GM19023 (cell line): Measurements from ENCODE around the gene ITGA3.
"Not testable (repeated sequence)": the region's sequence is repeated elsewhere in the genome, so short reads cannot be mapped to it uniquely, and the experiment has no call there.

Experiments
- ATAC-seq: cut with Tn5 transposase; IDR thresholded peaks from one replicate; pipeline ENCODE4 v1.9.1; 2021; ENCODE audit warnings: mild to moderate bottlenecking, moderate library complexity; ENCODE audit not compliant: unreplicated experiment

ITGA3 gene

DNA sequence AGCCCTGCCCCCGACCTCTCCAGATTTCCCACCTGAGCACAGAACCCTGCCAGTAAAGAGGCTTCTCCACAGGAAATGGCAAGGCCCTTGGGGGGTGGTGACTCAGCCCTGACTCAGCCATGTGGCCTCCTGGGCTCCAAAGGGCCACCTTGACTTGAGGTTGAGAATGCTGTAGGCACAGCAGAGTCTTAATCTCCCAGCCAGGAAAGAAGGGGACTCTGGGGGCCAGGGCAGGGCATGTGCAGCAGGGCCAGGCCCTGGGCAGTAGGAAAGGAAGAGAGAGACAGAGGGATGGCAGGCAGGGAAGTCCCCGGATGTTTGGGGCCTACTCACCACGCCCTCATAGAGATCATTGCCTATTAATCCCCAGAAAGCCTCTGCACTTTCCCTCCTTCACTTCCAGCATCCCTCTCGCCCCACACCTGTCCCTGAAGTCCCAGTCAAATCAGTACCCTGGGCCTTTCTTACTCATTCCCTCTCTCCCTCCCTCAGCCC, 4.8 kb upstream of the ITGA3 start:
- no peak for ATAC-seq

- no peak for ATAC-seq
Measured at GRCh38 chr17:50051606-50052005, 4.3 kb upstream of the ITGA3 start.

GRCh38 chr17:50052241-50052796, 3.6 kb upstream of the ITGA3 start:
- no peak for ATAC-seq

DNA sequence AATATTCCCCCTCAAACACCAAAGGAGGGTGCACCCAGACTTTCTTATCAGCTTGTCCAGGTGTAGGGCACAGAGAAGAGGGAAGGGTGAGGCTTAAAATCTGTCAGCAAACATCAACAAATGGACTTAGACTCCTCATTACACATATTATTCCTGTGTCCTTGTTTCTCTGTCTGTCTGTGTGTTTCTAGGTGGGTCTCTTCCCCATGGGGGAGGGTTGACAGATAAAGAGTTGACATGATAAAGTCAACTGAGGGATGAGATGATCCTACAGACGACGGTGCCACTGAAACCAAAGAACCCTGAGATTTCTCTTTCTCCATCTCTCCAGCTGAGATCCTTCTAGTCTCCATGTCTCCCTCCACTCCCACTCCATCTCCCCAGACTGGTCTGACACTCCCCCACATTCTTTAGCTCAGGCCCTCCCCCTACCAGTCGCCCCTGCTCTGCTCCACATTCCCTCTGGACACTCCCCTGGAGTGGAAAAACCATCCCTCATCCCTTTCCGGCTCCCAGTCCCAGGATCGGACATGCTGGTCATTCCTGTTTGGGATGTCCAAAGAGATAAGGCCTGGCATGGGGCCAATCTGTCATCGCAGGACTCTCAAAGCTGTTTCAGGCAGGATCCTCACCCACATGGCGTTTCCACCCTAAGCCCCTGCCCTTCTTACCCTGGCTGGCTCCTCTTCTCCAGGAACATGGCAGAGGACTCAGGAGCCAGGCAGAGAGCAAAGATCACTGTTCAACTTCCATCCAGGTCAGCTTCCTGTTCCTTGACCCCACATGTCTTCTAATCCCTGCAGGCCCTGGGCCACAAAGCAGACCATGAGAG, 2.9 kb upstream of the ITGA3 start:
- no peak for ATAC-seq

DNA sequence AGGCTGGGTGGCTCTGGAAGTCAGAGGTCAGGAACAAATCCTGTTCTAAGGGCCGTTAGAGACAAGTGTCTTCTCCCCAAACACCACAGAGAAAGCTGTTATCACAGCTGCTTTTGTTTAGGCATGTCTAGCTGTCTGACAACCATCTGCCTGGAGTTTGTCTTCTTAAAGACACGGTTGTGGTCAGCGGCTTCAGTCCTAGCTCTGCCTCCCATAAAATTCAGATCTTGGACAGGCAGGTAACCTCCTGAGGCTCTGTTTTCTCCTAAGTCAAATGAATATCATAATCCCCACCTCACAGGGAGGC, 2.3 kb upstream of the ITGA3 start:
- no peak for ATAC-seq

GRCh38 chr17:50055055-50055425, 870 bp upstream of the ITGA3 start:
- ATAC-seq = no peak

- ATAC-seq = peak; percentile 58
Measured at GRCh38 chr17:50056217-50056960, 479 bp downstream of the ITGA3 start.

DNA sequence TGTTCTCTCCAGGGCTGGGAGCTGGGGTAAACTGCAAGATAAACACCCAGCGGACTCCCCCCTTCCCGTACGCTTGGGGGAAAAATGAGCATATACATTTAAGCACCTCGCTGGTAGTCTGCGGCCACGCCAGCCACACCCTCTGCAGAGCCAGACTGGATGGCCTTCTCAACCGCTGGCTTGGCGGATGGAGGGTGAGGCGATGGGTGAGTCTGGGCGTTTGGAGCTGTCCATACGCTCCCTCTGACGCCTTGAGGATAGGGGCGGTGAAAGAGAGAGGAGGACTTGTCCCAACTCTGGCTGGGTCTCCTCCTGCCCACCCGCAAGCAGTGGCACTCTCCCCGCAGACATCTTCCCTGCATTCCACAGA, 1.0 kb downstream of the ITGA3 start:
- no peak for ATAC-seq

- ATAC-seq = no peak
Measured at GRCh38 chr17:50057521-50057991, 1.6 kb downstream of the ITGA3 start.

GRCh38 chr17:50058296-50058953, 2.5 kb downstream of the ITGA3 start:
- no peak for ATAC-seq

GRCh38 chr17:50059256-50059655, 3.3 kb downstream of the ITGA3 start:
- ATAC-seq = no peak

GRCh38 chr17:50059759-50060273, 3.9 kb downstream of the ITGA3 start:
- no peak for ATAC-seq

GRCh38 chr17:50060951-50061712, 5.2 kb downstream of the ITGA3 start:
- no peak for ATAC-seq

GRCh38 chr17:50061713-50062045, 5.8 kb downstream of the ITGA3 start:
- not testable (repeated sequence) for ATAC-seq

- no peak for ATAC-seq
Measured at GRCh38 chr17:50062293-50063243, 6.7 kb downstream of the ITGA3 start.

DNA sequence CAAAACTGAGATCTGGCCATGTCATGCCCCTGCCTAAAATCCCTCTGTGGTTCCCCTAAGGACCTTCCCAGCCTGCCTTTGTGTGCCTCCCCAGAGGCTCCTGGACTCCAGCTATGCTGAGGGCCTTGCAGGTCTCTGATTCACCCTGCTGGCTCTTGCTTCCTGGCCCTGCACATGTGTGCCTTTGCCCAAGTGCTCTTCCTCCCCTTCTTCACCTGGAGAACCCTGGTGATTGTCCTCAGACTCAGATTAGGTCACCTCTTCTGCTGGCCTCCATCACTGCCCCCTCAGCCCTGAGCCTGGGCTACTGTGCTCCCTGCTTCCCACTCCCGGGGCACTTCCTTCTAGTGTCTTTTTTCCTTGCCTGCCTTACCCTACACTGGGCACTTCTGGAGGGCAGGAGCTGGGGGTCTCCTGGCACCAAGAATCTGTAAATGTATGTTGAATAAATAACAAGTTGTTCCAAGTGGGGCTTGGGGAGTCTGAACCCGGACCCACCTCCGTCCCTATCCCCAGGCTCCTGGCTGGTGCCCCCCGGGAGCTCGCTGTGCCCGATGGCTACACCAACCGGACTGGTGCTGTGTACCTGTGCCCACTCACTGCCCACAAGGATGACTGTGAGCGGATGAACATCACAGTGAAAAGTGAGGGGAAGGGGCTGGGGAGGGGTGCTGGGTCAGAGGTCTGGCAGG, 7.8 kb downstream of the ITGA3 start:
- ATAC-seq = no peak

GRCh38 chr17:50064253-50065001, 8.5 kb downstream of the ITGA3 start:
- no peak for ATAC-seq

DNA sequence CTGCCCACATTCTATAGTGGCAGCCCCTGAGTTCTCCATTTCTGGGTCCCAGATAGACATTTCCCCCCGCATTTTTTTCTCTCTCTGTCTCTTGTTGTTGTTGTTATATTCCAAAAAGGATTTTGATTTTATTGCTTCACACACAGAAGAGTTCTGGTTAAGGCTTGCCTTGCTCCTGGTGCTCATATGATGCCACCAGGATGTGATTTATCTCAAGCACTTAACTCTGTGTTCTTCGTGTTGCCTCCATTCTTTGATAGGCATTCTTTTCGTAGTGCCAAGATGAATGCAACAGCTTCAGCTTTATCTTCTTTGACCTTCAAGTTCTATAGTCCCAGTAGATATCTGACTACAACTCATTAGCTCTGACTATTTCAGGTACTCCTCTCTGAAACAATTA, 9.1 kb downstream of the ITGA3 start:
- ATAC-seq = no peak
